SK-N-SH treated with all-trans-retinoic acid at 6 μM for 48 hours (cell line): ENCODE measurements around the gene FAM227A.

ENCODE experiments used
- BACH2 ChIP-seq: fragments of 250-450 bp; sonication (Bioruptor Pico); IDR thresholded peaks from 2 replicates; pipeline ENCODE4 v1.9.0; 2021; ENCODE audit warnings: mild to moderate bottlenecking, borderline replicate concordance
- ISL1 ChIP-seq: fragments of 250-450 bp; sonication (Bioruptor Pico); IDR thresholded peaks from 2 replicates; pipeline ENCODE4 v2.1.2; 2022; ENCODE audit warnings: mild to moderate bottlenecking, moderate library complexity
- PPARA ChIP-seq: fragments of 250-450 bp; sonication (Bioruptor Pico); IDR thresholded peaks from 2 replicates; pipeline ENCODE4 v1.5.0; 2020; ENCODE audit warnings: mild to moderate bottlenecking, borderline replicate concordance
- RARB ChIP-seq: fragments of 250-450 bp; sonication (Bioruptor Pico); IDR thresholded peaks from 2 replicates; pipeline ENCODE4 v1.8.0; 2021; ENCODE audit warnings: mild to moderate bottlenecking, moderate library complexity
- ZFP3 ChIP-seq: fragments of 250-450 bp; sonication (Bioruptor Pico); IDR thresholded peaks from 2 replicates; pipeline ENCODE4 v1.5.0; 2020; ENCODE audit warnings: mild to moderate bottlenecking, moderate library complexity
- ZFP30 ChIP-seq: fragments of 450-650 bp; formaldehyde crosslinking; IDR thresholded peaks from 2 replicates; pipeline ENCODE4 v1.5.0; 2022; ENCODE audit warnings: mild to moderate bottlenecking, moderate library complexity
- ZNF8 ChIP-seq: fragments of 450-650 bp; formaldehyde crosslinking; IDR thresholded peaks from 2 replicates; pipeline ENCODE4 v1.5.0; 2020; ENCODE audit warnings: mild to moderate bottlenecking, moderate library complexity
- TF ChIP-seq, protein P1 (sequence below): fragments of 250-450 bp; sonication (Bioruptor Pico); IDR thresholded peaks from 2 replicates; pipeline ENCODE4 v1.8.0; 2021; ENCODE audit warnings: low read depth, mild to moderate bottlenecking, moderate library complexity, borderline replicate concordance
- TF ChIP-seq, protein P2 (sequence below): fragments of 250-450 bp; sonication (Bioruptor Pico); IDR thresholded peaks from 2 replicates; pipeline ENCODE4 v1.5.1; 2020; ENCODE audit warnings: low read depth, mild to moderate bottlenecking, moderate library complexity
- TF ChIP-seq, protein P3 (sequence below): fragments of 250-450 bp; sonication (Bioruptor Pico); IDR thresholded peaks from 2 replicates; pipeline ENCODE4 v1.8.0; 2020; ENCODE audit warnings: mild to moderate bottlenecking, moderate library complexity, borderline replicate concordance

DNA sequence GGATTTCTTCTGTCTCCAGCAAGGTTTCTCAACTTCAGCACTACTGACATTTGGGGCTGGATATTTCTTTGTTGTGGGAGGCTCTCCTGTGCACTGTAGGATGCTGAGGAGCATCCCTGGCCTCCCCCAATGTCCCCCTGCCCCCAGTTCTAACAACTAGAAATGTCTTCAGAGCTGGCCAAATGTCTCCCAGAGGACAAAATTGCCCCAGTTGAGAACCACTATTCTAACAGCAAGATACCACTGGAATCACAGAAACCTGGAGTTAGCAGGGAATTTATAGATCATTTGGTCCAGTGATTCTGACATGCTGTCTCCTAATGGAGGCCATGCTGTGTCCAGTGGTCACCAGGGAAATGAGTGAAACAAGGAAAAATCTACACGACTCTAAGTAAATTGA, 54.0 kb downstream of the FAM227A start:
- TF ChIP-seq ZFP3 (CRISPR knock-in tag) (no peak), PPARA (no peak), ZFP30 (CRISPR knock-in tag) (no peak), ISL1 (CRISPR knock-in tag) (no peak), ZNF8 (CRISPR knock-in tag) (no peak), RARB (CRISPR knock-in tag) (no peak), BACH2 (CRISPR knock-in tag) (no peak)
- TF ChIP-seq, protein P1, sequence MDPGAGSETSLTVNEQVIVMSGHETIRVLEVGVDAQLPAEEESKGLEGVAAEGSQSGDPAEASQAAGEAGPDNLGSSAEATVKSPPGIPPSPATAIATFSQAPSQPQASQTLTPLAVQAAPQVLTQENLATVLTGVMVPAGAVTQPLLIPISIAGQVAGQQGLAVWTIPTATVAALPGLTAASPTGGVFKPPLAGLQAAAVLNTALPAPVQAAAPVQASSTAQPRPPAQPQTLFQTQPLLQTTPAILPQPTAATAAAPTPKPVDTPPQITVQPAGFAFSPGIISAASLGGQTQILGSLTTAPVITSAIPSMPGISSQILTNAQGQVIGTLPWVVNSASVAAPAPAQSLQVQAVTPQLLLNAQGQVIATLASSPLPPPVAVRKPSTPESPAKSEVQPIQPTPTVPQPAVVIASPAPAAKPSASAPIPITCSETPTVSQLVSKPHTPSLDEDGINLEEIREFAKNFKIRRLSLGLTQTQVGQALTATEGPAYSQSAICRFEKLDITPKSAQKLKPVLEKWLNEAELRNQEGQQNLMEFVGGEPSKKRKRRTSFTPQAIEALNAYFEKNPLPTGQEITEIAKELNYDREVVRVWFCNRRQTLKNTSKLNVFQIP (CRISPR knock-in tag) = no peak
- TF ChIP-seq, protein P2, sequence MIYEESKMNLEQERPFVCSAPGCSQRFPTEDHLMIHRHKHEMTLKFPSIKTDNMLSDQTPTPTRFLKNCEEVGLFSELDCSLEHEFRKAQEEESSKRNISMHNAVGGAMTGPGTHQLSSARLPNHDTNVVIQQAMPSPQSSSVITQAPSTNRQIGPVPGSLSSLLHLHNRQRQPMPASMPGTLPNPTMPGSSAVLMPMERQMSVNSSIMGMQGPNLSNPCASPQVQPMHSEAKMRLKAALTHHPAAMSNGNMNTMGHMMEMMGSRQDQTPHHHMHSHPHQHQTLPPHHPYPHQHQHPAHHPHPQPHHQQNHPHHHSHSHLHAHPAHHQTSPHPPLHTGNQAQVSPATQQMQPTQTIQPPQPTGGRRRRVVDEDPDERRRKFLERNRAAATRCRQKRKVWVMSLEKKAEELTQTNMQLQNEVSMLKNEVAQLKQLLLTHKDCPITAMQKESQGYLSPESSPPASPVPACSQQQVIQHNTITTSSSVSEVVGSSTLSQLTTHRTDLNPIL = no peak
- TF ChIP-seq, protein P3, sequence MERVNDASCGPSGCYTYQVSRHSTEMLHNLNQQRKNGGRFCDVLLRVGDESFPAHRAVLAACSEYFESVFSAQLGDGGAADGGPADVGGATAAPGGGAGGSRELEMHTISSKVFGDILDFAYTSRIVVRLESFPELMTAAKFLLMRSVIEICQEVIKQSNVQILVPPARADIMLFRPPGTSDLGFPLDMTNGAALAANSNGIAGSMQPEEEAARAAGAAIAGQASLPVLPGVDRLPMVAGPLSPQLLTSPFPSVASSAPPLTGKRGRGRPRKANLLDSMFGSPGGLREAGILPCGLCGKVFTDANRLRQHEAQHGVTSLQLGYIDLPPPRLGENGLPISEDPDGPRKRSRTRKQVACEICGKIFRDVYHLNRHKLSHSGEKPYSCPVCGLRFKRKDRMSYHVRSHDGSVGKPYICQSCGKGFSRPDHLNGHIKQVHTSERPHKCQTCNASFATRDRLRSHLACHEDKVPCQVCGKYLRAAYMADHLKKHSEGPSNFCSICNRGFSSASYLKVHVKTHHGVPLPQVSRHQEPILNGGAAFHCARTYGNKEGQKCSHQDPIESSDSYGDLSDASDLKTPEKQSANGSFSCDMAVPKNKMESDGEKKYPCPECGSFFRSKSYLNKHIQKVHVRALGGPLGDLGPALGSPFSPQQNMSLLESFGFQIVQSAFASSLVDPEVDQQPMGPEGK = no peak
